Spleen (tissue), 11 donors: ENCODE data around the gene PSAPL1. TPM values are rescaled to one million over a fixed set of nuclear protein-coding genes. Genes with fewer than 3 reads are reported as not detected.

Experiments
- DNase-seq: peaks from one replicate; pipeline ENCODE4 v3.0.0-alpha.2; 2020
- H3K27ac ChIP-seq, 8 donors: fragments of 200-600 bp; sonication (generic) in 7 of 8; 1 replicate in 4 of 8; 2 replicates in 4 of 8; pipeline versions ENCODE4 v1.5.0 to v1.8.0; 2016 to 2021; ENCODE audit warnings: inconsistent platforms in 4 of 8, mild to moderate bottlenecking in 4 of 8, moderate library complexity in 1 of 8
- H3K27me3 ChIP-seq, 7 donors: fragments of 200-600 bp; sonication (generic) in 6 of 7; replicated peaks in 1 of 7; 1 replicate in 4 of 7; 2 replicates in 3 of 7; pipeline versions ENCODE4 v1.5.0 to v1.8.0; 2016 to 2021; ENCODE audit warnings: inconsistent platforms in 3 of 7, mild to moderate bottlenecking in 1 of 7
- H3K36me3 ChIP-seq, 6 donors: fragments of 200-600 bp; sonication (generic) in 5 of 6; 1 replicate in 4 of 6; 2 replicates in 2 of 6; pipeline versions ENCODE4 v1.5.0 to v1.8.0; 2016 to 2021; ENCODE audit warnings: inconsistent platforms in 2 of 6
- H3K4me1 ChIP-seq, 6 donors: fragments of 200-600 bp; sonication (generic) in 5 of 6; 1 replicate in 3 of 6; 2 replicates in 3 of 6; pipeline versions ENCODE4 v1.5.0 to v1.8.0; 2016 to 2021; ENCODE audit warnings: inconsistent platforms in 3 of 6
- H3K4me3 ChIP-seq, 8 donors: fragments of 200-600 bp; sonication (generic) in 7 of 8; 1 replicate in 4 of 8; 2 replicates in 4 of 8; pipeline versions ENCODE4 v1.5.0 to v1.8.0; 2016 to 2021; ENCODE audit warnings: inconsistent platforms in 4 of 8, mild to moderate bottlenecking in 4 of 8, moderate library complexity in 2 of 8
- H3K9me3 ChIP-seq, 8 donors: fragments of 200-600 bp; sonication (generic) in 7 of 8; 1 replicate in 4 of 8; 2 replicates in 4 of 8; pipeline versions ENCODE4 v1.5.0 to v1.8.0; 2016 to 2021; ENCODE audit warnings: inconsistent platforms in 4 of 8
- CTCF ChIP-seq, 11 experiments: fragments of 200-600 bp in 7 of 11; fragments of 450-650 bp in 4 of 11; sonication (generic) in 4 of 11; IDR thresholded peaks in 8 of 11; conservative IDR thresholded peaks in 3 of 11; 1 replicate in 7 of 11; 2 replicates in 4 of 11; pipeline versions ENCODE4 v1.4.0 to v1.8.0; 2016 to 2021; ENCODE audit warnings: antibody characterized with exemption in 11 of 11, inconsistent platforms in 4 of 11, mild to moderate bottlenecking in 1 of 11
- POLR2A ChIP-seq, 3 donors: fragments of 450-650 bp; IDR thresholded peaks; one replicate each; pipeline ENCODE4 v1.5.1; 2017; ENCODE audit warnings: antibody characterized with exemption in 3 of 3, mild to moderate bottlenecking in 1 of 3
- POLR2AphosphoS5 ChIP-seq, 3 donors: sonication (generic); formaldehyde crosslinking; IDR thresholded peaks; one replicate each; pipeline ENCODE4 v1.5.1; 2017; ENCODE audit warnings: antibody characterized with exemption in 3 of 3
- WGBS, 5 donors: extraction: QIAGEN DNeasy Blood & Tissue Kit in 3 of 5; methylation state at CpG; one replicate each; pipeline versions ENCODE4 v1.1.5 to v1.1.7; 2013 to 2018; 5-methylcytosine and 5-hydroxymethylcytosine counted together
- intact Hi-C: fragments of 100-400 bp; cut with DNase I; formaldehyde crosslinking; loops from one replicate; pipeline ENCODE4 v1.15.0; 2023; ENCODE audit warnings: low total_unique reads
- polyA plus RNA-seq, 3 donors: library from polyadenylated mRNA; stranded (reverse); fragments of 200-250 nt; gene quantifications; one replicate each; pipeline ENCODE4 v1.2.1, GENCODE V29; 2013
- total RNA-seq, 7 donors: library from RNA; depleted of rRNA in 3 of 7; stranded (reverse); fragments of >200 nt in 3 of 7; fragmentation: NEBNext Ultra II Directional in 4 of 7; extraction: Animal tissue kit (Norgen Biotek cat#: 25700) in 4 of 7; gene quantifications; one replicate each; pipeline versions ENCODE4 v1.1.0 to v1.2.1, GENCODE V29; 2016 to 2021
- donor health status: healthy with polysubstance abuse.
- donor health status: DM: no; HTN: no; CAD: no; lungs with moderate emphysema.
- donor health status: DM: no; HTN: no; CAD: no.
- donor health status: Bipolar disorder and iron deficiency.
- donor health status: healthy.
- donor health status: DM: no; HTN: no; CAD: no.
- donor health status: DM: yes; HTN: yes; CAD: no.

The PSAPL1 gene
- total and polyA plus RNA-seq, 10 donors = not detected

- H3K9me3 ChIP-seq = peaks cover 0 to 3% (median 0%) of the 10 kb centered on the region in 8 donors
- H3K36me3 ChIP-seq = no peaks in the 10 kb centered on the region
- peaks cover 0 to 61% (median 0%) of the 10 kb centered on the region in 7 donors for H3K27me3 ChIP-seq
- TF ChIP-seq POLR2A (IDR thresholded peaks at IDR 0.05) (no peak), POLR2AphosphoS5 (IDR thresholded peaks at IDR 0.05) (no peak), CTCF (IDR thresholded peaks at IDR 0.05 in 8 of 11, conservative IDR thresholded peaks at IDR 0.05 in 3 of 11) (no peak)
- intact Hi-C loops = no loop called here
- 66 to 95% (median 89%) methylated on average over 3 of the region's 3 CpGs for WGBS, 5 donors
- H3K27ac ChIP-seq = no peak overlapping the region
- no peaks in the 10 kb centered on the region for H3K4me1 ChIP-seq
- H3K4me3 ChIP-seq = no peak overlapping the region
- no peak for DNase-seq
Measured at GRCh38 chr4:7444314-7444713, 9.6 kb upstream of the PSAPL1 start.

- no peak for DNase-seq
- H3K27me3 ChIP-seq = peaks cover 0 to 64% (median 0%) of the 10 kb centered on the region in 7 donors
- 19 to 34% (median 25%) methylated on average over 6 to 15 of the region's 15 CpGs for WGBS, 5 donors
- TF ChIP-seq POLR2A (IDR thresholded peaks at IDR 0.05) (no peak), POLR2AphosphoS5 (IDR thresholded peaks at IDR 0.05) (no peak), CTCF (IDR thresholded peaks at IDR 0.05 in 8 of 11, conservative IDR thresholded peaks at IDR 0.05 in 3 of 11) (no peak)
- no peaks in the 10 kb centered on the region for H3K9me3 ChIP-seq
- H3K36me3 ChIP-seq = no peaks in the 10 kb centered on the region
- H3K4me1 ChIP-seq = no peaks in the 10 kb centered on the region
- no peak overlapping the region for H3K4me3 ChIP-seq
- H3K27ac ChIP-seq = no peak overlapping the region
- intact Hi-C loops = no loop called here
Measured at GRCh38 chr4:7442574-7443162, 7.9 kb upstream of the PSAPL1 start.

- intact Hi-C loops = no loop called here
- H3K27me3 ChIP-seq = peaks cover 0 to 59% (median 0%) of the 10 kb centered on the region in 7 donors
- DNase-seq = no peak
Measured at GRCh38 chr4:7441201-7441600, 6.5 kb upstream of the PSAPL1 start.

More at GRCh38 chr4:7441201-7441600, 6.5 kb upstream of the PSAPL1 start:
- no peak overlapping the region for H3K27ac ChIP-seq
- no peak overlapping the region for H3K4me3 ChIP-seq
- H3K36me3 ChIP-seq = no peaks in the 10 kb centered on the region
- H3K9me3 ChIP-seq = no peaks in the 10 kb centered on the region
- H3K4me1 ChIP-seq = no peaks in the 10 kb centered on the region
- TF ChIP-seq POLR2AphosphoS5 (IDR thresholded peaks at IDR 0.05) (no peak), POLR2A (IDR thresholded peaks at IDR 0.05) (no peak), CTCF (IDR thresholded peaks at IDR 0.05 in 8 of 11, conservative IDR thresholded peaks at IDR 0.05 in 3 of 11) (no peak)
- WGBS, 5 donors = 72 to 92% (median 77%) methylated on average over 4 to 7 of the region's 7 CpGs
